GM12892 (cell line): Measurements from ENCODE around the gene IFNA1.
"Not testable (repeated sequence)": the region's sequence is repeated elsewhere in the genome, so short reads cannot be mapped to it uniquely, and the experiment has no call there.

ENCODE experiments used
- DNase-seq: peaks from one replicate; pipeline ENCODE4 v3.0.0; 2011; ENCODE audit not compliant: insufficient read length
- FAIRE-seq: peaks from 2 replicates; lab custom pipeline; 2011; peaks lifted over from hg19 to GRCh38; lab: Jason Lieb, UNC
- POLR2A ChIP-seq: IDR thresholded peaks from 2 replicates; pipeline ENCODE4 v1.6.1; 2011; ENCODE audit warnings: low read depth, low read length, control low read depth
- POLR2AphosphoS5 ChIP-seq: IDR thresholded peaks from 2 replicates; pipeline ENCODE4 v1.6.1; 2011; ENCODE audit warnings: low read depth, low read length, control low read depth
- TAF1 ChIP-seq: IDR thresholded peaks from 2 replicates; pipeline ENCODE4 v1.6.1; 2011; ENCODE audit warnings: low read depth, mild to moderate bottlenecking, control low read depth, low read length, borderline replicate concordance

The IFNA1 gene

GRCh38 chr9:21413624-21414023 is 26.6 kb upstream of the IFNA1 start:
- no peak for FAIRE-seq
- TF ChIP-seq POLR2A (no peak), POLR2AphosphoS5 (no peak), TAF1 (no peak)

GRCh38 chr9:21414220-21414940 is 25.9 kb upstream of the IFNA1 start:
- TF ChIP-seq POLR2AphosphoS5: no peak
- TF ChIP-seq POLR2A: no peak
- TF ChIP-seq TAF1: no peak
- no peak for DNase-seq
- FAIRE-seq: no peak

More at GRCh38 chr9:21413624-21414023, 26.6 kb upstream of the IFNA1 start:
- no peak for DNase-seq

DNA sequence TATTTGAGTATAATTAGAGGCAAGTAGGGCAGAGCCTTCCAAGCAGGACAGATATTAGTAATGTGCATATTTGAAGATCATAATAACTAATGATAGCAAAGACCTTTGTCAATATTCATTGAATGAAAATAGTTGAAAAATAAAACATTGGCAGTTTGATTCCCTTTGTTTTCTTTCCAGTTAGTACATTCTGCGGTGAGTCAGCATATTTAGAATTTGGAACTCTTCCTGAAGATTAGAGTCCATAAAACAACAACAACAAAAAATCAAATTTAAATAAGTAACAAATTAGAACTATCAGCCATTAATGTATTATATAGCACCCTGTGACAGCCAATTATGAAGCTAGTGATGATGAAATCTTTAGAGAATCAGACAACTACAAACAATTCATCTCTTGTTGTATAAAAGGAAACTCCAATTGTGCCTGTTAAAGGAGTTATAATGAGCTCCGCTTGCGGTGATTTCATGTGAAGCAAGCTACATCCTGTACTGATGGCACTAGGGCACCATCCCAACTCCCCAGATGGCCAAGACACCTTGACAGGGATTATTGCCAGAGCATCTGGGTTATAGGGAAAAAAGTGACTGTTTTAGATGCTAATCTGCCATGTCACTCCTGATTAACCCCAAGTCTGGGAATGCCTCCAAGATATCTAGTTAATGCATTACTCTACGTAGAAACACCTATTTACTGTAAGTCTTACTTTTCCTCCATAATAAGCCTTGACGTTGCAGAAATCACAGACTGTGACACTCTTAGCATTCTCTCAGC is 24.6 kb upstream of the IFNA1 start:
- FAIRE-seq (no peak), DNase-seq (no peak)
- no peak for TF ChIP-seq POLR2AphosphoS5
- no peak for TF ChIP-seq POLR2A
- TF ChIP-seq TAF1: no peak

DNA sequence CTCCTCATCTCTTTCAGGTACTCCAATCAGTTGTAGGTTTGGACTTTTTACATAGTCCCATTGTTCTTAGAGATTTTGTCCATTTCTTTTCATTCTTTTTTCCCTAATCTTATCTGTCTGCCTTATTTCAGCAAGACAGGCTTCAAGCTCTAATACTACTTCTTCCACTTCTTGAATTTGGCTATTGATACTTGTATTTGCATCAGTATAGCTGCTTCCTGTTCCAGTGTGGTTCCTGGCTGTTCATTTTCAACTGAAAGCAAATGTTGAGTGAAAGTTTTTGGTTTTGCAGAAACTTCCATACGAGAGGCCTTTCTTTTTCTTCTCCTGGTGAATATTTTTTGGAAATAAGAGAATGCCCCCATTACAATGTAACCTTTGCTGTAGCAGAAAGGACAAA is 12.0 kb upstream of the IFNA1 start:
- no peak for FAIRE-seq
- DNase-seq: no peak
- TF ChIP-seq TAF1 (no peak), POLR2AphosphoS5 (no peak), POLR2A (no peak)

DNA sequence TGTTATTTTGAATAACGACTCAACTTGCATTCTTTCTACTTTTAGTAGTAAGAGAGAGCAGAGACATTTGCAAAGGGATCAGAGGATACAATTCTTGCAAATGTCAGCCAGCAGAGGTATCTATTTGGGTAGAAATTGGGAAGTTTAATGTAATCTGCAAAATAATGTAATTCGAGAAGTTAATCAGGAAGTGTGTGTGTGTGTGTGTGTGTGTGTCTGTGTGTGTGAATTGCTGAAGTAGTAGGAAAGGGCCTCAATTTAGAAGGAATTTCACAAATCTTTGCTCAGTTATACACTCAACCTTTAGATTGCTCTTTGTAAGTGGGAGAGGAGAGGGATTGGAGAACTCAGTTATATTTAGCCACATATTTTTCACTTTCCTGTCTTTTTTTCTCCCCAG is 11.0 kb upstream of the IFNA1 start:
- TF ChIP-seq POLR2AphosphoS5 (no peak), POLR2A (no peak), TAF1 (no peak)
- DNase-seq (no peak), FAIRE-seq (peak; percentile 57)

DNA sequence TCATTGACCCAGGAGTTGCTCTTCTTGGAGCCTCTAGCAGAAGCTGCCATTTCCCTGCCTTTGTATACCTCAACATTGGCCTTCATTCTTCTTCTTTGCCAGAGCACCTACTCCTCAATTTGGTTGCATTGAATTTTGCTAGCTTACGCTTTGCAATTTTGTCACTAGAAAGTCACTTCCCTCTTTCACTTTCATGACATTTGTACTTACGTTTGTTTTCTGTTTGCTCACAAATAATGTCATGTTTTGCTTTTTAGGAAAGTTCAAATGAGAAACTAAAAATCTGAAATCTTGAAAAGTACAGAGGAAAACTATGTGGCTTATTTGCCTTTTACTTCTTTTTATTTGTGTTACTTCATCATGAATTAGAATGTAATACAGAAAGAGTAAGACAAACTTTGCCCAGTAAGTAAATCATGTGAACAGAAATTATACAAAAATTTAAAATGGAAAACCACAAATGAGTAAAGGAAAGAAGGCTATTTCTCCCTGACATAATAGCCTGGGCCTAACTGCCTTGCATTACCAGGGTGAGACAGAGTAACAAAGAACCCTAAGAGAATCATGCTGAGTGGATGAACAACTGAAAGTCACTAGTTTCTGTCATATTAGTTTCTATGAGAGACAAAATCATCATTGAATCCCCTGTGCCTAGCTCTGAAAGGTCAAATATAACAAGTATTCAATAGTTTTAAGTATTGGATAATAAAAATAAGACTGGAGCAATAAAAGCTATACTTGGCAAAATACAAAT is 7.4 kb upstream of the IFNA1 start:
- DNase-seq: no peak
- peak; percentile 79 for FAIRE-seq
- TF ChIP-seq TAF1 (no peak), POLR2AphosphoS5 (no peak), POLR2A (no peak)

DNA sequence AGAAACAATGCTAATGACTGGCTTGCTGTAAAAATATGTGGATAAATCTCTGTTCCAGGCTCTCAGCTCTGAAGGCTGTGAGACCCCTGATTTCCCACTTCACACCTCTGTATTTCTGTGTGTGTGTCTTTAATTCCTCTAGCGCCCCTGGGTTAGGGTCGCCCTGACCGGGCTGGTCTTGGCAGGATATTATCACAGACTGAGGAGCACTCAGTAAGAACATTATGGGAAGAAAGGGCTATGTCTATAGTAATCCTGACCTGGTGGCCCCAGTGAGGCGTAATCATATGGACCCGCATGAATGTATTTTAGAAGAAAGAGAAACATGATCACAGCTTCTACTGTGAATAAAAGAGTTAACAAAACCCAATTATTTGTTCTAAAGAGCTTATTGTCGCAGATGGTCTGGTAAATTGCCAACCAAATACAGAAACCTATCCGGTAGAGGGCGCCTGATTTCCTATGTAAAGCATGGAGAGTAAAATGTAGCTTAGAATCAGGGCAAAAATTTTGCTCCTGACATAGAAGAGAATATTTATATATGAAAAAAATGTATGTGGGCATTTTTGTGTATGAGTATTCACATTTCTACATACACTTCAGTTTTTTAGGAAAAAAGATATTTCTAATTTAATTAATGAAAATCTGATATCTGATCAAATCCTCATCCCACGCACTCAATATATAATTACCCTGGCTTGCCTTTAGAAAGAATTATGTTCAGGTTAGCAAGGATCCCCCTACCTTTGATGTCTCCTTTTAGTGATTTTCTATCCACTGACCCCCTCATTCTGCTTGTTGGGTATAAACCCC is 5.8 kb upstream of the IFNA1 start:
- peak; percentile 44 for FAIRE-seq
- no peak for DNase-seq
- TF ChIP-seq POLR2A (no peak), POLR2AphosphoS5 (no peak), TAF1 (no peak)

- FAIRE-seq, DNase-seq: not testable (repeated sequence)
Measured at GRCh38 chr9:21435015-21435383, 5.2 kb upstream of the IFNA1 start.

- TF ChIP-seq POLR2A (no peak), POLR2AphosphoS5 (no peak), TAF1 (no peak)
- FAIRE-seq (peak; percentile 86), DNase-seq (no peak)
Measured at GRCh38 chr9:21443849-21444625, 3.8 kb downstream of the IFNA1 start.

- not testable (repeated sequence) for FAIRE-seq, DNase-seq
Measured at GRCh38 chr9:21449312-21449711, 9.1 kb downstream of the IFNA1 start.
